Measurements from ENCODE around the gene DEF6.

DEF6 gene

GRCh38 chr6:35258336-35258735 lies 39.3 kb upstream of the DEF6 start:
- H3K27ac ChIP-seq = peak overlapping the region; percentile 98
- no peak for TF ChIP-seq CTCF (IDR thresholded peaks at IDR 0.05; ENCODE audit: low read depth, low read length)
- no peaks in the 10 kb centered on the region for H3K27me3 ChIP-seq (ENCODE audit: insufficient read depth, low read depth, severe bottlenecking)
- H3K36me3 ChIP-seq = 0 out of 2 replicates have a peak, but pooled peaks cover 5% of the 10 kb centered on the region
- H3K9me3 ChIP-seq (ENCODE audit: severe bottlenecking) = no peaks in the 10 kb centered on the region
- DNase-seq = no peak
- H3K4me3 ChIP-seq (ENCODE audit: low read depth, low read length) = peak overlapping the region; percentile 91

- H3K27me3 ChIP-seq (ENCODE audit: insufficient read depth, low read depth, severe bottlenecking) = no peaks in the 10 kb centered on the region
- H3K36me3 ChIP-seq = 0 out of 2 replicates have a peak, but pooled peaks cover 5% of the 10 kb centered on the region
- peak overlapping the region; percentile 91 for H3K4me3 ChIP-seq (ENCODE audit: low read depth, low read length)
- TF ChIP-seq CTCF (IDR thresholded peaks at IDR 0.05; ENCODE audit: low read depth, low read length) = no peak; the same call in 1 of the 2 replicates
- peak overlapping the region; percentile 98 for H3K27ac ChIP-seq
- no peak for DNase-seq
- H3K9me3 ChIP-seq (ENCODE audit: severe bottlenecking) = no peaks in the 10 kb centered on the region
Measured at GRCh38 chr6:35258858-35259193, 38.8 kb upstream of the DEF6 start.

GRCh38 chr6:35259194-35259947 lies 38.2 kb upstream of the DEF6 start, which contains the start of gene ZNF76:
TSS of gene ZNF76 (plus strand) at chr6:35259735. CDS start at chr6:35281152, 21,417 bp downstream.
- H3K27ac ChIP-seq = peak within 1 kb of the TSS; percentile 98

GRCh38 chr6:35259948-35260590 lies 37.5 kb upstream of the DEF6 start:
- Histone ChIP-seq H3K27me3 (ENCODE audit: insufficient read depth, low read depth, severe bottlenecking) (no peaks in the 10 kb centered on the region), H3K36me3 (0 out of 2 replicates have a peak, but pooled peaks cover 5% of the 10 kb centered on the region), H3K4me3 (ENCODE audit: low read depth, low read length) (peak overlapping the region; percentile 91), H3K9me3 (ENCODE audit: severe bottlenecking) (no peaks in the 10 kb centered on the region), H3K27ac (peak overlapping the region; percentile 98)
- DNase-seq = peak; percentile 90
- TF ChIP-seq CTCF (IDR thresholded peaks at IDR 0.05; ENCODE audit: low read depth, low read length) = no peak

More at GRCh38 chr6:35259194-35259947, 38.2 kb upstream of the DEF6 start, which contains the start of gene ZNF76:
- TF ChIP-seq CTCF (IDR thresholded peaks at IDR 0.05; ENCODE audit: low read depth, low read length) = no peak
- Histone ChIP-seq H3K4me3 (ENCODE audit: low read depth, low read length) (peak within 1 kb of the TSS; percentile 91), H3K27me3 (ENCODE audit: insufficient read depth, low read depth, severe bottlenecking) (no peaks in the 10 kb centered on the region), H3K9me3 (ENCODE audit: severe bottlenecking) (no peaks in the 10 kb centered on the region), H3K36me3 (0 out of 2 replicates have a peak, but pooled peaks cover 5% of the 10 kb centered on the region)
- peak; percentile 100 for DNase-seq

- H3K4me3 ChIP-seq (ENCODE audit: low read depth, low read length) = peak overlapping the region; percentile 91
- peak overlapping the region; percentile 98 for H3K27ac ChIP-seq
- H3K27me3 ChIP-seq (ENCODE audit: insufficient read depth, low read depth, severe bottlenecking) = no peaks in the 10 kb centered on the region
- H3K36me3 ChIP-seq = 0 out of 2 replicates have a peak, but pooled peaks cover 5% of the 10 kb centered on the region
- H3K9me3 ChIP-seq (ENCODE audit: severe bottlenecking) = no peaks in the 10 kb centered on the region
- DNase-seq = no peak
- no peak for TF ChIP-seq CTCF (IDR thresholded peaks at IDR 0.05; ENCODE audit: low read depth, low read length)
Measured at GRCh38 chr6:35260591-35261570, 36.7 kb upstream of the DEF6 start.
